ENCODE measurements around the gene CLP1.
A peak's percentile ranks its signal among the peaks of the same experiment; 100 is the strongest.
"Not testable (repeated sequence)": the region's sequence is repeated elsewhere in the genome, so short reads cannot be mapped to it uniquely, and the experiment has no call there.

The CLP1 gene

GRCh38 chr11:57641011-57641807 lies 16.4 kb upstream of the CLP1 start:
- peak; percentile 49 to 56 for DNase-seq

GRCh38 chr11:57643802-57644201 lies 13.8 kb upstream of the CLP1 start:
- no peak for DNase-seq

- peak; percentile 70 to 72 for DNase-seq
Observed at GRCh38 chr11:57644748-57645688, 12.5 kb upstream of the CLP1 start.

GRCh38 chr11:57645689-57646085 lies 11.9 kb upstream of the CLP1 start:
- no peak for DNase-seq

GRCh38 chr11:57646194-57646798 lies 11.3 kb upstream of the CLP1 start:
- DNase-seq = no peak

GRCh38 chr11:57646799-57647303 lies 10.7 kb upstream of the CLP1 start:
- DNase-seq = no peak

- DNase-seq = no peak
Observed at GRCh38 chr11:57647372-57647771, 10.2 kb upstream of the CLP1 start.

GRCh38 chr11:57647960-57648800 lies 9.4 kb upstream of the CLP1 start:
- no peak for DNase-seq

GRCh38 chr11:57648801-57649735 lies 8.5 kb upstream of the CLP1 start:
- no peak for DNase-seq

- DNase-seq = peak in 1 of 2 experiments; percentile 45
Observed at GRCh38 chr11:57649826-57650738, 7.5 kb upstream of the CLP1 start, which contains the start of gene YPEL4. TSS of gene YPEL4 (minus strand) at chr11:57649912. CDS start at chr11:57647107, 2,805 bp downstream.

GRCh38 chr11:57650739-57651090 lies 6.8 kb upstream of the CLP1 start:
- DNase-seq = no peak

- DNase-seq = no peak
Observed at GRCh38 chr11:57651408-57651807, 6.2 kb upstream of the CLP1 start.

- DNase-seq = not testable (repeated sequence)
Observed at GRCh38 chr11:57652230-57652629, 5.3 kb upstream of the CLP1 start.

GRCh38 chr11:57652662-57653061 lies 4.9 kb upstream of the CLP1 start:
- no peak for DNase-seq

- DNase-seq = no peak
Observed at GRCh38 chr11:57653163-57653562, 4.4 kb upstream of the CLP1 start.

GRCh38 chr11:57656885-57657193 lies 723 bp upstream of the CLP1 start:
- no peak for DNase-seq

- DNase-seq = no peak
Observed at GRCh38 chr11:57658023-57658361, 430 bp downstream of the CLP1 start.

- DNase-seq = no peak
Observed at GRCh38 chr11:57659669-57660068, 2.1 kb downstream of the CLP1 start.

- DNase-seq = no peak
Observed at GRCh38 chr11:57662893-57663292, 5.3 kb downstream of the CLP1 start.

- DNase-seq = no peak
Observed at GRCh38 chr11:57663975-57664374, 6.4 kb downstream of the CLP1 start.

All from NCI-H446 (cell line).